Right lobe of liver (tissue), 4 donors: Measurements from ENCODE around the gene CDC20B.

ENCODE experiments used
- CTCF ChIP-seq, 4 donors: fragments of 200-600 bp in 3 of 4; fragments of 450-650 bp in 1 of 4; IDR thresholded peaks; one replicate each; pipeline versions ENCODE4 v1.5.1 to v1.8.0; 2016 to 2022; ENCODE audit warnings: antibody characterized with exemption in 4 of 4, mild to moderate bottlenecking in 2 of 4
- POLR2A ChIP-seq: fragments of 450-650 bp; IDR thresholded peaks from one replicate; pipeline ENCODE4 v1.6.1; 2017; ENCODE audit warnings: antibody characterized with exemption, mild to moderate bottlenecking
- donor health status: DM: no; HTN: no; CAD: no.
- donor health status: DM: no; HTN: no; CAD: no.
- donor health status: DM: no; HTN: yes; CAD: no.

- TF ChIP-seq CTCF (IDR thresholded peaks at IDR 0.05) = no peak
- TF ChIP-seq POLR2A = no peak
These were observed 31.9 kb downstream of the CDC20B start for GRCh38 chr5:55140908-55141665.
